Common myeloid progenitor, CD34-positive (primary cell): ENCODE measurements around the gene HOXA6.

Source experiments
- CTCF ChIA-PET: fragments of 350-600 bp; sonication (Branson Sonifier 250); formaldehyde crosslinking; loops from one replicate; lab custom pipeline; 2021; ENCODE audit warnings: antibody characterized with exemption; lab: Charles Lee
- POLR2A ChIA-PET: fragments of 350-600 bp; sonication (Branson Sonifier 250); formaldehyde crosslinking; loops from one replicate; lab custom pipeline; 2021; ENCODE audit warnings: antibody characterized with exemption; lab: Charles Lee
- DNase-seq, 3 donors: peaks; one replicate each; pipeline versions ENCODE4 v3.0.0 to v3.0.0-alpha.2; 2013
- H3K27ac ChIP-seq, 2 experiments: 1 replicate in 1 of 2; 2 replicates in 1 of 2; pipeline ENCODE4 v1.7.0; 2013; ENCODE audit warnings: inconsistent platforms in 2 of 2, low read length in 2 of 2, mild to moderate bottlenecking in 2 of 2, low read depth in 1 of 2, moderate library complexity in 1 of 2; ENCODE audit not compliant: severe bottlenecking in 2 of 2, insufficient read depth in 1 of 2, poor library complexity in 1 of 2
- H3K27me3 ChIP-seq, 5 experiments: replicated peaks in 2 of 5; 1 replicate in 3 of 5; 2 replicates in 2 of 5; pipeline versions ENCODE4 v1.6.1 to v1.7.0; 2013; ENCODE audit warnings: low read length in 4 of 5, mild to moderate bottlenecking in 2 of 5, moderate library complexity in 2 of 5, inconsistent platforms in 1 of 5; ENCODE audit not compliant: insufficient read depth in 5 of 5, control insufficient read depth in 4 of 5
- H3K36me3 ChIP-seq, 4 experiments: 1 replicate in 2 of 4; 2 replicates in 2 of 4; pipeline versions ENCODE4 v1.6.1 to v1.7.0; 2013; ENCODE audit warnings: low read length in 3 of 4, control low read depth in 1 of 4, mild to moderate bottlenecking in 1 of 4; ENCODE audit not compliant: control insufficient read depth in 4 of 4, insufficient read depth in 4 of 4
- H3K4me1 ChIP-seq, 4 experiments: 1 replicate in 3 of 4; 2 replicates in 1 of 4; pipeline versions ENCODE4 v1.6.1 to v1.7.1; 2013; ENCODE audit warnings: low read length in 3 of 4, mild to moderate bottlenecking in 3 of 4, control low read depth in 1 of 4, inconsistent platforms in 1 of 4, moderate library complexity in 1 of 4; ENCODE audit not compliant: control insufficient read depth in 4 of 4, insufficient read depth in 4 of 4; ENCODE audit errors: control extremely low read depth in 1 of 4
- H3K4me3 ChIP-seq, 7 experiments: 1 replicate in 4 of 7; 2 replicates in 3 of 7; pipeline versions ENCODE4 v1.5.1 to v1.7.0; 2013; ENCODE audit warnings: mild to moderate bottlenecking in 7 of 7, low read length in 6 of 7, moderate library complexity in 6 of 7, inconsistent platforms in 2 of 7, low read depth in 2 of 7, control low read depth in 1 of 7; ENCODE audit not compliant: insufficient read depth in 4 of 7, control insufficient read depth in 1 of 7; ENCODE audit errors: extremely low read depth in 1 of 7
- H3K9me3 ChIP-seq, 5 experiments: 1 replicate in 4 of 5; 2 replicates in 1 of 5; pipeline versions ENCODE4 v1.6.1 to v1.7.1; 2013; ENCODE audit warnings: low read length in 4 of 5, mild to moderate bottlenecking in 2 of 5, inconsistent platforms in 1 of 5, low read depth in 1 of 5, moderate library complexity in 1 of 5; ENCODE audit not compliant: control insufficient read depth in 4 of 5, insufficient read depth in 2 of 5; ENCODE audit errors: control extremely low read depth in 1 of 5
- WGBS: methylation state at CpG from one replicate; pipeline ENCODE4 v1.1.5; 2013; ENCODE audit not compliant: insufficient coverage; 5-methylcytosine and 5-hydroxymethylcytosine counted together

The HOXA6 gene

GRCh38 chr7:27159266-27160144 is 11.9 kb upstream of the HOXA6 start:
- DNase-seq, result peak in 1 of 3 donors; percentile 63
- ChIA-PET CTCF (interaction anchor here (0.6 to 4.1 kb wide), 17 partner anchors 9 to 1266 kb away, joined by 3 to 41 read pairs (median 6); partner anchors contain the start of genes HOXA10, HOXA11 and HOXA6), POLR2A (interaction anchor here (0.8 to 1.4 kb wide), 6 partner anchors 9 to 960 kb away, joined by 3 to 4 read pairs (median 3); no protein-coding TSS in a partner anchor)
- peak overlapping the region; percentile 6 to 100 (median 88) for H3K4me3 ChIP-seq
- H3K9me3 ChIP-seq, result no peaks in the 10 kb centered on the region
- peaks cover 14 to 79% (median 70%) of the 10 kb centered on the region in 4 experiments for H3K4me1 ChIP-seq
- H3K27me3 ChIP-seq, result no peaks in the 10 kb centered on the region
- 5% methylated on average over 20 of the region's 27 CpGs for WGBS
- H3K27ac ChIP-seq, result peak overlapping the region; percentile 86 to 96
- H3K36me3 ChIP-seq, result peaks cover 0 to 39% (median 11%) of the 10 kb centered on the region in 4 experiments

GRCh38 chr7:27158436-27159265 is 11.1 kb upstream of the HOXA6 start:
- POLR2A ChIA-PET, result interaction anchor here (0.8 to 1.4 kb wide), 7 partner anchors 10 to 959 kb away, joined by 3 to 4 read pairs (median 3); no protein-coding TSS in a partner anchor
- Histone ChIP-seq H3K27me3 (no peaks in the 10 kb centered on the region), H3K4me1 (peaks cover 14 to 81% (median 76%) of the 10 kb centered on the region in 4 experiments), H3K4me3 (peak overlapping the region in 6 of 7 experiments; percentile 32 to 100 (median 88)), H3K27ac (peak overlapping the region; percentile 86 to 96), H3K9me3 (no peaks in the 10 kb centered on the region), H3K36me3 (peaks cover 0 to 37% (median 7%) of the 10 kb centered on the region in 4 experiments)
- 4% methylated on average over 28 of the region's 35 CpGs for WGBS
- CTCF ChIA-PET, result interaction anchor here (0.6 to 4.1 kb wide), 23 partner anchors 9 to 1265 kb away, joined by 3 to 41 read pairs (median 5); partner anchors contain the start of genes HOXA10, HOXA11 and HOXA6
- DNase-seq, result peak in 1 of 3 donors; percentile 41

- no peaks in the 10 kb centered on the region for H3K9me3 ChIP-seq
- WGBS, result 10% methylated on average over 18 of the region's 30 CpGs
- peak in 1 of 3 donors; percentile 63 for DNase-seq
Measured at GRCh38 chr7:27157702-27158431, 10.3 kb upstream of the HOXA6 start.

GRCh38 chr7:27156916-27157701 is 9.5 kb upstream of the HOXA6 start:
- DNase-seq, result peak in 1 of 3 donors; percentile 72
- H3K9me3 ChIP-seq, result no peaks in the 10 kb centered on the region
- WGBS, result 3% methylated on average over 19 of the region's 30 CpGs
- ChIA-PET CTCF (interaction anchor here (0.7 to 4.1 kb wide), 17 partner anchors 9 to 1264 kb away, joined by 3 to 41 read pairs (median 6); partner anchors contain the start of gene HOXA9), POLR2A (interaction anchor here (0.9 to 1.6 kb wide), 3 partner anchors 9 to 781 kb away, joined by 3 to 9 read pairs (median 3); partner anchors contain the start of genes HOXA4 and HOXA9)
- H3K4me1 ChIP-seq, result peaks cover 4 to 89% (median 79%) of the 10 kb centered on the region in 4 experiments
- H3K27me3 ChIP-seq, result no peaks in the 10 kb centered on the region
- H3K4me3 ChIP-seq, result peak overlapping the region; percentile 28 to 100 (median 82)
- peak overlapping the region; percentile 86 to 96 for H3K27ac ChIP-seq
- peaks cover 0 to 21% (median 0%) of the 10 kb centered on the region in 4 experiments for H3K36me3 ChIP-seq

More at GRCh38 chr7:27157702-27158431, 10.3 kb upstream of the HOXA6 start:
- Histone ChIP-seq H3K4me3 (peak overlapping the region in 6 of 7 experiments; percentile 32 to 100 (median 88)), H3K27ac (peak overlapping the region; percentile 86 to 96), H3K27me3 (no peaks in the 10 kb centered on the region), H3K4me1 (peaks cover 11 to 88% (median 79%) of the 10 kb centered on the region in 4 experiments), H3K36me3 (peaks cover 0 to 29% (median 3%) of the 10 kb centered on the region in 4 experiments)
- CTCF ChIA-PET, result interaction anchor here (0.7 to 4.1 kb wide), 17 partner anchors 8 to 1265 kb away, joined by 3 to 41 read pairs (median 6); partner anchors contain the start of gene HOXA9
- POLR2A ChIA-PET, result interaction anchor here (1.0 to 1.6 kb wide), 3 partner anchors 8 to 788 kb away, joined by 3 to 9 read pairs (median 4); partner anchors contain the start of gene HOXA9

GRCh38 chr7:27156508-27156898 is 8.9 kb upstream of the HOXA6 start, which contains the start of gene HOXA7:
TSS of gene HOXA7 (minus strand) at chr7:27156675. CDS start at chr7:27156545, 130 bp downstream.
- Histone ChIP-seq H3K9me3 (no peaks in the 10 kb centered on the region), H3K4me3 (peak within 1 kb of the TSS; percentile 32 to 100 (median 82)), H3K27ac (peak within 1 kb of the TSS; percentile 86 to 96), H3K27me3 (no peaks in the 10 kb centered on the region), H3K36me3 (peaks cover 0 to 17% (median 0%) of the 10 kb centered on the region in 4 experiments), H3K4me1 (peaks cover 4 to 85% (median 76%) of the 10 kb centered on the region in 4 experiments)
- CTCF ChIA-PET, result interaction anchor here (0.7 to 4.1 kb wide), 15 partner anchors 9 to 1263 kb away, joined by 3 to 41 read pairs (median 6); partner anchors contain the start of gene HOXA9
- DNase-seq, result peak; percentile 83 to 94 (median 92)
- 0% methylated on average over 14 of the region's 33 CpGs for WGBS
- POLR2A ChIA-PET, result interaction anchor here (0.9 to 1.6 kb wide), 4 partner anchors 9 to 957 kb away, joined by 3 to 9 read pairs (median 3); partner anchors contain the start of genes HOXA4 and HOXA9
